Body of pancreas (tissue), 4 donors: Measurements from ENCODE around the gene CHRM2.

Source experiments
- POLR2A ChIP-seq, 3 donors: fragments of 450-650 bp; IDR thresholded peaks; one replicate each; pipeline ENCODE4 v1.6.1; 2016; ENCODE audit warnings: antibody characterized with exemption in 3 of 3, mild to moderate bottlenecking in 2 of 3
- TF ChIP-seq, protein P1 (sequence below), 7 experiments: fragments of 450-650 bp in 4 of 7; fragments of 200-600 bp in 3 of 7; sonication (generic) in 3 of 7; IDR thresholded peaks; one replicate each; pipeline ENCODE4 v1.5.1; 2016 to 2019; ENCODE audit warnings: antibody characterized with exemption in 7 of 7

DNA sequence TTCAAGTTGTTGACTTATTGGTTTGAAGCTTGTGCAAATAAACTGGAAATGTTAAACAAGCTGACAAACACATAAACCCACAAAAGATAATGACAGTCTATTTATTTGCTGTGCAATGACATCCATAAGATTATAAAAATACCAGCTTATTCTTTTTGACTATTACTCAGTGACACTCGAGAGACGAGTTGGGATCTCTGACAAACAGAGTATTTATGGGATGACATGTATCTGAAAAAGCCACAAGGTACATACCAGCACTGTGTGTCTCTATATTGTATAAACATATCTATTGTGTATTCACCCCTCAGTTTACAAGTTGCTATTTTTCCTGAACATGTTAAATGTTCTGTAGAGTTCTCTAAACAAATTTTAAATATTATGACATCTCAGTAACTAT lies 88.9 kb downstream of the CHRM2 start:
- no peak for TF ChIP-seq POLR2A (IDR thresholded peaks at IDR 0.05)
- TF ChIP-seq, protein P1, sequence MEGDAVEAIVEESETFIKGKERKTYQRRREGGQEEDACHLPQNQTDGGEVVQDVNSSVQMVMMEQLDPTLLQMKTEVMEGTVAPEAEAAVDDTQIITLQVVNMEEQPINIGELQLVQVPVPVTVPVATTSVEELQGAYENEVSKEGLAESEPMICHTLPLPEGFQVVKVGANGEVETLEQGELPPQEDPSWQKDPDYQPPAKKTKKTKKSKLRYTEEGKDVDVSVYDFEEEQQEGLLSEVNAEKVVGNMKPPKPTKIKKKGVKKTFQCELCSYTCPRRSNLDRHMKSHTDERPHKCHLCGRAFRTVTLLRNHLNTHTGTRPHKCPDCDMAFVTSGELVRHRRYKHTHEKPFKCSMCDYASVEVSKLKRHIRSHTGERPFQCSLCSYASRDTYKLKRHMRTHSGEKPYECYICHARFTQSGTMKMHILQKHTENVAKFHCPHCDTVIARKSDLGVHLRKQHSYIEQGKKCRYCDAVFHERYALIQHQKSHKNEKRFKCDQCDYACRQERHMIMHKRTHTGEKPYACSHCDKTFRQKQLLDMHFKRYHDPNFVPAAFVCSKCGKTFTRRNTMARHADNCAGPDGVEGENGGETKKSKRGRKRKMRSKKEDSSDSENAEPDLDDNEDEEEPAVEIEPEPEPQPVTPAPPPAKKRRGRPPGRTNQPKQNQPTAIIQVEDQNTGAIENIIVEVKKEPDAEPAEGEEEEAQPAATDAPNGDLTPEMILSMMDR (IDR thresholded peaks at IDR 0.05) = no peak
